DMS79 treated with DMSO at 0.1 percent for 48 hours (cell line): ENCODE results near the gene IGFLR1.

Source experiments
- DNase-seq: peaks from one replicate; lab custom pipeline; 2025; lab: John Stamatoyannopoulos, UW

The IGFLR1 gene

DNA sequence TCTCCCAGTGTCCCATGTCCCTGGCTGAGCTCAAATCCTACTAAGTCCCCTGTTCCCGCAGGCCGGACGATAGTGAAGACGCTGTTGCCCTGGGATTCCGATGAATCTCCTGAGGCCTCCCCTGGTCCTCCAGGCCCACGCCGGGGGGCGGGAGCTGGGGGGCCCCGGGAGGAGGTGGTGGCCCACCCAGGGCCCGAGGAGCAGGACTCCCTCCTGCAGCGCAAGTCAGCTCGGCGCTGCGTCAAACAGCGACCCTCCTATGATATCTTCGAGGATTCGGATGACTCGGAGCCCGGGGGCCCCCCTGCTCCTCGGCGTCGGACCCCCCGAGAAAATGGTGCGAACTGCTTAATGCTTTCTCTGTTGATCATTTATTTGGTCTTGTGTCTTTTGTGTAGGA lies 18.6 kb downstream of the IGFLR1 start:
- no peak for DNase-seq

DNA sequence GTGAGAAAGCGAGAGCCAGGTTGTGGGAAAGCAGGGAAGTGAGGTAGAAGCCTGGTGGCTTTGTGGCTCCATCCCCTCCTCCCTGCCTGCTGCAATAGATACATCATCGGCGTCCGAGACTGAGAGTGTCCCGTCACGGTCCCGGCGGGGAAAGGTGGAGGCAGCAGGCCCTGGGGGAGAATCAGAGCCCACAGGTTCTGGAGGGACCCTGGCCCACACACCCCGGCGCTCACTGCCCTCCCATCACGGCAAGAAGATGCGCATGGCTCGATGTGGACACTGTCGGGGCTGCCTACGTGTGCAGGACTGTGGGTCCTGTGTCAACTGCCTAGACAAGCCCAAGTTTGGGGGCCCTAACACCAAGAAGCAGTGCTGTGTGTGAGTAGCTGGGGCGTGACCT lies 19.4 kb downstream of the IGFLR1 start:
- DNase-seq: no peak

DNA sequence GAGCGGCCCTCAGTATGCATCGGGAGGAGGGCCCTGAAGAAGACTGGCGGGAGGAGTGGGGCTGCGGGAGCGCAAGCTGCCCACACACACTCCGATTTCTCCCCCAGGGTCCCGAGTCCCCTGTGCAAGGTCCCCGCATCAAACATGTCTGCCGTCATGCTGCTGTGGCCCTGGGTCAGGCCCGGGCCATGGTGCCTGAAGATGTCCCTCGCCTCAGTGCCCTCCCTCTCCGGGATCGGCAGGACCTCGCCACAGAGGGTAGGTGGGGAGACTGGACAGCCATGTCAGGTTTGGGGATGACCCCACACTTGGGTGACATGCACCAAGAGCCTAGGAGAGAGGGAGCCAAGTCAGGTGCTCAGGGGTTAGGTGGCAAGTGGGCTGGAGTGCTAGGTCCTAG lies 19.8 kb downstream of the IGFLR1 start:
- no peak for DNase-seq

DNA sequence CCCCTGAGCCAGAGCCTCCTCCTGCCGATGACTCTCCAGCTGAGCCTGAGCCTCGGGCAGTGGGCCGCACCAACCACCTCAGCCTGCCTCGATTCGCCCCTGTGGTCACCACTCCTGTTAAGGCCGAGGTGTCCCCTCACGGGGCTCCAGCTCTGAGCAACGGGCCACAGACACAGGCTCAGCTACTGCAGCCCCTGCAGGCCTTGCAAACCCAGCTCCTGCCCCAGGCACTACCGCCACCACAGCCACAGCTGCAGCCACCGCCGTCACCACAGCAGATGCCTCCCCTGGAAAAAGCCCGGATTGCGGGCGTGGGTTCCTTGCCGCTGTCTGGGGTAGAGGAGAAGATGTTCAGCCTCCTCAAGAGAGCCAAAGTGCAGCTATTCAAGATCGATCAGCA lies 20.9 kb downstream of the IGFLR1 start:
- DNase-seq: no peak

DNA sequence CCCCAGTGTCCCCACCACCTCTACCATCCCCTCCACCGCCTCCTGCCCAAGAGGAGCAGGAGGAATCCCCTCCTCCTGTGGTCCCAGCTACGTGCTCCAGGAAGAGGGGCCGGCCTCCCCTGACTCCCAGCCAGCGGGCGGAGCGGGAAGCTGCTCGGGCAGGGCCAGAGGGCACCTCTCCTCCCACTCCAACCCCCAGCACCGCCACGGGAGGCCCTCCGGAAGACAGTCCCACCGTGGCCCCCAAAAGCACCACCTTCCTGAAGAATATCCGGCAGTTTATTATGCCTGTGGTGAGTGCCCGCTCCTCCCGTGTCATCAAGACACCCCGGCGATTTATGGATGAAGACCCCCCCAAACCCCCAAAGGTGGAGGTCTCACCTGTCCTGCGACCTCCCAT lies 21.6 kb downstream of the IGFLR1 start:
- no peak for DNase-seq

DNA sequence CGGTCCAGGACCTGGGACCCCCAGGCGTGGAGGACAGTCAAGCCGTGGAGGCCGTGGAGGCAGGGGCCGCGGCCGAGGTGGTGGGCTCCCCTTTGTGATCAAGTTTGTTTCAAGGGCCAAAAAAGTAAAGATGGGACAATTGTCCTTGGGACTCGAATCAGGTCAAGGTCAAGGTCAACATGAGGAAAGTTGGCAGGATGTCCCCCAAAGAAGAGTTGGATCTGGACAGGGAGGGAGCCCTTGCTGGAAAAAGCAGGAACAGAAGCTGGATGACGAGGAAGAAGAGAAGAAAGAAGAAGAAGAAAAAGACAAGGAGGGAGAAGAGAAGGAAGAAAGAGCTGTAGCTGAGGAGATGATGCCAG lies 22.1 kb downstream of the IGFLR1 start:
- no peak for DNase-seq

DNA sequence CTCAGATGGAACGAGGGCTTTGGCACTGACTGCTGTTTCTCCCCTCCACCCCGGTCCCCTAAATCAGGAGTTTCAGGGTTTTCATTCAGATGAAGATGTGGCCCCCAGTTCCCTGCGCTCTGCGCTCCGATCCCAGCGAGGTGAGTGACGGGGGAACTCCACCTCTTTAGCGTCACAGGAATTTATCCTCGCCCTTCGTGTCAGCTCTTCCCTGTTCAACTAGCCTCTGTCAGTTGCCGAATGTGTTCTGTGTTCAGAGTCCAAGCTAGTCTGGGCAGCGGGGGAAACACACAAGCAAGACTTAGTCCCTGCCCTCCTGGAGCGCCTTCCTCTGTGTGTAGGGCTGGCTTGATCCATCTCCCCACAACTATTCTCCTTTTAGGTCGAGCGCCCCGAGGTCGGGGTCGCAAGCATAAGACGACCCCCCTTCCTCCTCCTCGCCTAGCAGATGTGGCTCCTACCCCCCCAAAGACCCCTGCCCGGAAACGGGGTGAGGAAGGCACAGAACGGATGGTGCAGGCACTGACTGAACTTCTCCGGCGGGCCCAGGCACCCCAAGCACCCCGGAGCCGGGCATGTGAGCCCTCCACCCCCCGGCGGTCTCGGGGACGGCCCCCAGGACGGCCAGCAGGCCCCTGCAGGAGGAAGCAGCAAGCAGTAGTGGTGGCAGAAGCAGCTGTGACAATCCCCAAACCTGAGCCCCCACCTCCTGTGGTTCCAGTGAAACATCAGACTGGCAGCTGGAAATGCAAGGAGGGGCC lies 22.7 kb downstream of the IGFLR1 start:
- no peak for DNase-seq

DNA sequence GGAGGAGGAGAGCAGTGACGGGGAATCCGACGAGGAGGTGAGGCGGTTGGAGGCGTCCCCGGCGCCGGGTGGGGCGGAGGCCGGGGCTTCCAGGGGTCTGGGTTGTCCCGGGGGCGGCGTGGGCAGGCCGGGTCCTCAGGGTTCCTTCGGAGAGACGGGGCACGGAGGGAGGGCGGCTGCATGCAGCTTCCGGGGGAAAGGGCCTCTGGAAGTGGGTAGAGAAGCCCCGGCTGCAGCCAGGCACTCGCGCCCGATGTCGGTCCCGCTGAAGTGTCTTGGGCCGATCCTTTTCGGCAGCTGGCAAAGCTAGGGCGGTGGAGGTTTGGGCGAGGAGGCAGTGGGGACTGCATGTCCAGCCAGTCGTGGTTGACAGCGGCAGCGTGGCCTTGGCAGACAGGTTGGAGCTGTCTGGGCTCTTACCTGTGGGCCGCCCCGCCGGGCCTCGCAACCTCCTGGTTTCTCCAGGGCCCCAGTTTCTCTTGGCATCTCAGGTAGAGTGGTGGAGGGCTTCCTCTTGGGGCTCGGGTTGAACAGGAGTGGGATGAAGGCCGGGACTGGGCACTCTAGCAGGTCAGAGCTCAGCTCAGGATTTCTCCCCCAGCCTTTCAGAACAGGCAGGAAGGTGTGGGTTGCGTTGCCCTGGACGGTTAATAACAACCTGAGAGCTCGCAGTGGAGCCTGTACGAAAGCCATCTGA lies 23.8 kb downstream of the IGFLR1 start:
- no peak for DNase-seq

DNA sequence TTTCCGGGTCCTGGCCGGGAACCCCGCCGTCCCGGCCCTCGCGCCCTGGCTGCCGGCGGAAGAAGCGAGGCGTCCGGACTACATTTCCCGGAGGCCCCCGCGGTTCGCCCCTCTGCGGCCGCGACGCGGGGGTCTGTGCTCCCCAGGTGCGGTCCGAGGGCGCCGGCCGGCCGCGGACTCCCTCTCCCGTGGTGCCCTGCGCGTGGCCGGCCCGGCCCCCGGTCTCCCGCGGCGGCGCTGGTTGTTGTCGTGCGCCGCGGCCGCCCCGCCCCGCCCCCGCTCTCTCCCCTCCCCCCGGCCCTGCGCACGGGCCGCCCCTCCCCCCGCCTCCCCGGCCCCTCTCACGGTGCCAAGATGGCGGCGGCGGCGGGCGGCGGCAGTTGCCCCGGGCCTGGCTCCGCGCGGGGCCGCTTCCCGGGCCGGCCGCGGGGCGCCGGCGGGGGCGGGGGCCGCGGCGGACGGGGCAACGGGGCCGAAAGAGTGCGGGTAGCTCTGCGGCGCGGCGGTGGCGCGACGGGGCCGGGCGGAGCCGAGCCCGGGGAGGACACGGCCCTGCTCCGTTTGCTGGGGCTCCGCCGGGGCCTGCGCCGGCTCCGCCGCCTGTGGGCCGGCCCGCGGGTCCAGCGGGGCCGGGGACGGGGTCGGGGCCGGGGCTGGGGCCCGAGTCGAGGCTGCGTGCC lies 24.4 kb downstream of the IGFLR1 start, which contains the start of gene KMT2B:
Gene KMT2B, plus strand, starts transcription at position 339 of the 680 bp plus-strand sequence. Its CDS starts 16 bp downstream, at position 355.
- DNase-seq: peak; percentile 86

DNA sequence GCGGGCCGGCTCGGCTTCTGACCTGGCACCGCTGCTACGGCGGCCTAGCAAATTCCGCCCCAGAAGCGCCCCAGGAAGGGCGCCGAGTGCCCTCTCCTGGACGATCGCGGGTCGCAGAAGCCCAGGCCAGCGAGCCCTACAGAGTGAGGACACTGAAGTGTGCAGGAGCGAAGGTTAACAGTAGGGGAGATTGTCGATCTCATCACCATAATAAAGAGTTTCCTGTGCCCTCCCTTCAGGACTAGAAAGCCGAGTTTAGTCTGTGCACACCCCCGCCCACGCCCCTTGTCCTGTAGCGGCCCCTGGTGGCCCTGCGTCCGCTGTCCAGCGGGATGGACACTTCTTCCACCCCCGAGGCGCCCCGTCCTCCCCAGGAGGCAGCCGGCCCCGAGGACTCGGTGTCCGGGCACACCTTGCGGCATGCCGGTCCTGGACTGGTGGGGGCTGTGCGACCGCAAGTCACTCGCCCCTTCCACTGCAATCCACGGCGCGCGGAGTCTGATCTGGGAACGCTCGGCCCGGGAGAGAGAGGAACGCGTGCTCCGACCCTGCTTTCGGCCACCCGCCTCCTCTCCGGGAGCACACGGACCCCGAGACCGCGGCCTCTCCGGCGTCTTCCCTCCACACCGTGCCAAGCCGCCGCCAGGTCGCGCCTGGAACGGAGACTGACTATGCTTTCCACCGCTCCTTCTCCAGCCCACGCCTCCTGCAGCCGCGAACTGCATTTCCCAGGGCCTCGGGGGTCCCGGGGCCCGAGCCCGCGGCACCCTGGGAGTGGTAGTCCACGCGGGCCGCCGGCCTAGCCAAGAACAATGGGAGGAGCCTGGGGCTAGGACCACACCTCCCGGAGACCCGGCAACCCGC lies 25.2 kb downstream of the IGFLR1 start:
- DNase-seq: peak; percentile 64

DNA sequence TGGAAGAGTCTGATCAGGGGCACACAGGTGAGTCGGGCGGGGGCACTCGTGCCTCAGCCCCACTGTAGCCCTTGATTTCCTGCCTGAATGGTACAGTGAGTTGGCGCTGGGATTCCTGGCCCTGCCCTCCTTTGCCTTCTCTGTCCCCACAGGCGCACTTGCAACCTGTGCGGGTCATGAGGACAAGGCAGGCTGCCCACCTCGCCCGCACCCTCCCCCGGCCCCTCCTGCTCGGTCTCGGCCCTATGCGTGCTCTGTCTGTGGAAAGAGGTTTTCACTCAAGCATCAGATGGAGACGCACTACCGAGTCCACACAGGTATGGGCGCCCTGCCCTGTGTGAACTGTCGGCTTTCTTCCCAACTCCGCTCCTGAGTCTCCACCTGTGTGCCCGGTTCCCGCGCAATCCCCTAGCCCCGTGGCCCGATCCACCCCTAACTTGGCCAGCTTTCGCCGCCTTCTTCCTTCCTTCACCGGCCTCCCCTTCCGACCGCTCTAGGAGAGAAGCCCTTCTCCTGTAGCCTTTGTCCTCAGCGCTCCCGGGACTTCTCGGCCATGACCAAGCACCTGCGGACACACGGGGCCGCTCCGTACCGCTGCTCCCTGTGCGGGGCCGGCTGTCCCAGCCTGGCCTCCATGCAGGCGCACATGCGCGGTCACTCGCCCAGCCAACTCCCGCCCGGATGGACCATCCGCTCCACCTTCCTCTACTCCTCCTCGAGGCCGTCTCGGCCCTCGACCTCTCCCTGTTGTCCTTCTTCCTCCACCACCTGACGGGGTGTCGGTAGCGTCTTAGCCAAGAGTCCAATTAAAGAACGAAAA lies 26.1 kb downstream of the IGFLR1 start:
- DNase-seq: peak; percentile 39

DNA sequence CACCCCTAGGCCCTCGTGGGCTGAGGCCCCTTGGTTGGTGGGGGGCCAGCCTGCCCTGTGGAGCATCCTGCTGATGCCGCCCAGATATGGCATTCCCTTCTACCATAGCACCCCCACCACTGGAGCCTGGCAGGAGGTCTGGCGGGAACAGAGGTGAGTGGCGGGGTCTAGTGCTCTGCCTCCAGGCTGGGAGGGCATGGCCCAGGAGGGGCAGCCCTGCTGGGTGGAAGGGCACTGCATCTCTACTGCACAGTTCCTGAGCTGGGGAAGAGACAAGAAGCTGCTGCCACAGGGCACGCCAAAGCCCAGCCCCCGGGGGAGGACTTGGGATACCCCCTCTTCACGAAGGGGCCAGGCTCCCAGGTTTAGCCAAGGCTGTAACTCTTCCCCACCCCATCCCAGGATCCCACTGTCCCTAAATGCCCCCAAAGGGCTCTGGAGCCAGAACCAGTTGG lies 26.9 kb downstream of the IGFLR1 start:
- no peak for DNase-seq

DNA sequence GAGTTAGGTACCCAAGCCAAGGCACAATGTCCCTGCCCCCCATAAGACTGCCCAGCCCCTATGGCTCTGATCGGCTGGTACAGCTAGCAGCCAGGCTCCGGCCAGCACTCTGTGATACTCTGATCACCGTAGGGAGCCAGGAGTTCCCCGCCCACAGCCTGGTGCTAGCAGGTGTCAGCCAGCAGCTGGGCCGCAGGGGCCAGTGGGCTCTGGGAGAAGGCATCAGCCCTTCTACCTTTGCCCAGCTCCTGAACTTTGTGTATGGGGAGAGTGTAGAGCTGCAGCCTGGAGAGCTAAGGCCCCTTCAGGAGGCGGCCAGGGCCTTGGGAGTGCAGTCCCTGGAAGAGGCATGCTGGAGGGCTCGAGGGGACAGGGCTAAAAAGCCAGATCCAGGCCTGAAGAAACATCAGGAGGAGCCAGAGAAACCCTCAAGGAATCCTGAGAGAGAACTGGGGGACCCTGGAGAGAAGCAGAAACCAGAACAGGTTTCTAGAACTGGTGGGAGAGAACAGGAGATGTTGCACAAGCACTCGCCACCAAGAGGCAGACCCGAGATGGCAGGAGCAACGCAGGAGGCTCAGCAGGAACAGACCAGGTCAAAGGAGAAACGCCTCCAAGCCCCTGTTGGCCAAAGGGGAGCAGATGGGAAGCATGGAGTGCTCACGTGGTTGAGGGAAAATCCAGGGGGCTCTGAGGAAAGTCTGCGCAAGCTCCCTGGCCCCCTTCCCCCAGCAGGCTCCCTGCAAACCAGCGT lies 27.5 kb downstream of the IGFLR1 start:
- no peak for DNase-seq

DNA sequence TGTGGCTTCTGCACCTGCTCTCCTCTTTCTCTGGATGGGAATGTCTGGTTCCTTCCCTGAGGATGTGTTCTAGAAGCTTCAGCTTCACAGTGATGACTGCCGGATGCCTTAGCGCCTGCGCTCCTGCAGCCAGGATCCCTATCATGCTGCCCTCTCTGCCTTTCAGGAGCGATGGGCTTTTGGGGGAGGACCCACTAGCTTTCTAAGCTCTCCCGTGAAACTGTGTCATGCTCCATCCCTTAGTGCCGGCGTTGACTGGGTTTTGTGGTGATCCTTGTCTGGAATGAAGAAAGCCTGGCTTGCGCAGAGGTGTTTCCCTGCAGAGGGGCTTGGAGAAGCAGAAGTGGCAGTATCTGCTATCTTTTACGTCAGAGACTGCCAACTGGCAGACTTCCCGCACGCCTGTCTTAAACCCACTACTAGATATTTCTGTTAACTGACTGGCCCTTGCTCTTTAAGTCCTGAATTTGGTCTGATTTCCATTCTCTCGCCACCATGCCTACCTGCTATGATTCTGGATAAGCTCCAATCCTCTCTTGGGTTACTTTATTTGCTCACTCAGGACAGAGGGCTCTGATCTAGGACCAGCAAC lies 28.3 kb downstream of the IGFLR1 start:
- DNase-seq: no peak

DNA sequence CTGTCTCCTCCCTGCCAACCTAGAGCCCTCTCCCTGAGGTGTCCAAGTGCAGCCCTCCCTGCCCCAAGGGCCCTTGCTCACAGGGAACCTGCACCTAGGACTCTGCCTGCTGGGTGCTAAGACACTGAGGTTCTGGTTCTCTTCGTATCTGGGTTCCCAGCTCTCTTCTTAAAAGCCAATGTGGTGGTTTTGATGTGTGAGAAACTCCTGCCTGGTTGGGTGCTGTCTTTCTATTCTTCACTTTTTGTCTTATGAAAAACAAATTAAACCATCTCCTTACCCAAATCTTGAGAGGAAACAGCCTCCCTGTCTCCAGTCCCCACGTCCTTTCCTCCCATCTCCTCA lies 28.8 kb downstream of the IGFLR1 start:
- no peak for DNase-seq

DNA sequence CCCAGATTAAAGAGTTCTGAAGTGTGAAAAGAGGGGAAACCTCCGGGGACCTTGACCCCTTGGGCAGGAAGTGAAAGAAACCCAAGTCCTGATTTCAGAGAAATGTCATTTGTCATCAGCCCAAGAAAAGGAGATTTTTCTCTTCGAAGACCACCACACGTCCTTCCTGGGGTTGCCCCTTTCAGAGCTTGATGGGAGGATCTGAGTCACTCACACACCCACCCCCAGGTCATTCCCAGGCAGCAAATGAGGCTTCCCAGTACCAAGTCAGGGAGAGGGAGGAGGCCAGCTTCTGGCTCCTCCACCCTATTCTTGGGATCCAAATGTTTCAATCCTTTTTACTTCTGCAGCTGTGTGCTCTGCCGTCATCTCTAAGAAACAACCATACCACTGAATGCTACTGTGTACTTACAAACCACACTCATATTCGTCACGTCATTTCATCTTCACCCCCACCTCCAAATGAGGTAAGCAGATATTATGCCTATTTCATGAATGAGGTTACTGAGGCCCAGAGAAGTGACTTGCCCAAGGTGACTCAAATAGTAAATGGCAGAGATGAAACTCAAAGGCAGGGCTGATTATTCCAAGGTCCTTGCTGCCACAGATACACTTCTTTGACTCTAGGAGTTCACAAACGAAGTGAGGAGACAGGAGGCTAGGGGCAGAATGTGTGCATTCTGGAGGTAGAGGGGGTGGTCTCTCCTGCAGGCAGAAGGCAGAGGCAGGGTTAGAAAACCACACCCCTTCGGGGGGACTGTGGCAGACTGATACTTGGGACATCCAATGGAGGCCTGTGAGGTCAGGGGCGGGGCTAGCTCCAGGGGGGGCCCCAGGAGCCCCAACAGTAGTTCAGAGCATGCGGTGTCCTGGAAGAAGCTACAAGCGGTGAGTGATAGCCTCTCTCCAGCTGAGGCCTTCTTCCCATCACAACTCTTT lies 29.4 kb downstream of the IGFLR1 start:
- DNase-seq: no peak

DNA sequence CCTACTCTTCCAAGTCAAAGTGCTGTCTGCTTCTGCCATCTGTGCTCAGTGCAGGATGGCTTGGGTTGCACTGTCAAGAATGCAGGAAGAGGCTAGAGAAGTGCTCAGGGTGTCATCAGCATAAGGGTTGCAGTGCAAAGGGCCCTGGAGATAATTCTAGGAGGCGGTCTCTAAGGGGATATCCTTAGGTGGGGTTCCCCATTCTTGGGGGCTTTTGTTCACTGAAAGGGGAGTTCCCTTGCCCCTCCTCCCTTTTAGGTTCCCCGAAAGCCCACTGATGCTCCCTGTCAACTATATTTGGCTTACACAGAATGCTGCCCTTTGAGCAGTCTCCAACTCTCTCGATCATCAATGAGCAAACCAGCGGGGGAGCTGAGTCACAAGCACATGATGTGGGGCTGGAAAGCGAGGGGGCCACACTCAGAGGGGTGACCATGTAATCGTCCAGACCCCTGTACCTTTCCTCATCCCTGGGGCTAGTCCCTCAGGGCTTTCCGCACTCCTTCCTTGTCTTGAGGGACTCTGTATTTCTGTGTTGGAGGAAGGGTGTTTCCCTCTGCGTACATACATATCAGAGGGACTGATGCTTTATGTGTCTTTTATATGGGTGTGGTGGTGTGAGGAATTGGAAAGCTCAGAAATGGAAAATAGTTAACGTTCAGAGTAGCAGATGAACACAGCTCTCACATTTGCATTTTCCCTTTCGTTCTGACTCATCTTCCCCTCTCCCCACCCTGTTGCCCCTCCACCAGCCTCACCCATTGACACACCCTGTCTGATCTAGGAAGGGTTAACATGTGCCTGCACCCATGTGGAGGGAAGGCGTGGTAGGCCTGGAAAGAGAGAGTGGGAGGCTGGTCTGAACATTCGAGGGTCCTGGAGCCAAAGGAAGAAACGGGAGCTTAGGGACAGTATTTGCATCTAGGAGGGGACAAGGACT lies 31.2 kb downstream of the IGFLR1 start:
- no peak for DNase-seq

DNA sequence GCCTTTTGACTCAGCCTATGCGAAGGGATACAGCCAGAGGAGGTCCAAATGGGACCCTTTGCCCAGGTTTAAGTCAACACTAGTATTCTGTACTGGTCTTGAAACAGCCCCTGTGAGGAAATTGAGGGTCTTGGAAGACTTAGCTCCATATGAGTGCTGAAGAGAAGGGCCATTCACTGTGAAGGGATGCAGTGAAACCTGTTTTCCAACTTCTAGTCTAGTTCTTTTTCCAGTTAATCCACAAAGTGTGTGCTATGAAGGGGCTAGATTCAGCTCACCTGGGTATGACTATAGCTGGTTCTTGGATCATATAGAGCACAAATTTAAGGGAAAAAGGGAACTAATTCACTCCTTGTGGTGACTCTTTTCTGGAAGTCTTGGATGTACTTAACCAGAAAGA lies 33.9 kb downstream of the IGFLR1 start:
- DNase-seq: no peak
